OCI-LY3 (cell line): ENCODE data around the gene FRMD7.

Experiments
- H2AFZ ChIP-seq: fragments of 200-600, 300-600 bp; shearing (Covaris generic); 2 replicates; pipeline ENCODE4 v1.6.0; 2014; ENCODE audit warnings: antibody characterized with exemption, low read depth, low read length
- H3K27ac ChIP-seq: fragments of 200-600, 300-600 bp; sonication (generic); 2 replicates; pipeline ENCODE4 v1.5.1; 2014; ENCODE audit warnings: mild to moderate bottlenecking, low read length, moderate library complexity, mixed read lengths
- H3K27me3 ChIP-seq: fragments of 200-600, 300-600 bp; sonication (generic); 2 replicates; pipeline ENCODE4 v1.6.1; 2014; ENCODE audit warnings: low read depth, low read length, mixed read lengths
- H3K36me3 ChIP-seq: fragments of 200-600, 300-600 bp; sonication (generic); replicated peaks from 2 replicates; pipeline ENCODE3; 2014; ENCODE audit warnings: low read depth, low read length, mixed read lengths
- H3K4me1 ChIP-seq: fragments of 300-600, 200-600 bp; sonication (generic); 2 replicates; pipeline ENCODE4 v1.6.1; 2014; ENCODE audit warnings: low read length, mixed read lengths
- H3K4me2 ChIP-seq: fragments of 200-600, 300-600 bp; sonication (generic); 2 replicates; pipeline ENCODE4 v1.6.1; 2014; ENCODE audit warnings: low read length, mixed read lengths
- H3K4me3 ChIP-seq: fragments of 300-600, 200-600 bp; sonication (generic); 2 replicates; pipeline ENCODE4 v1.5.1; 2014; ENCODE audit warnings: antibody characterized with exemption, mild to moderate bottlenecking, low read length, moderate library complexity
- H3K79me2 ChIP-seq: fragments of 300-600, 200-600 bp; shearing (Covaris generic); 2 replicates; pipeline ENCODE4 v1.6.1; 2014; ENCODE audit warnings: mild to moderate bottlenecking, low read length, mixed read lengths
- H3K9ac ChIP-seq: fragments of 300-600, 200-600 bp; shearing (Covaris generic); 2 replicates; pipeline ENCODE4 v1.6.0; 2014; ENCODE audit warnings: mild to moderate bottlenecking, low read length, moderate library complexity
- H3K9me3 ChIP-seq: fragments of 200-600, 300-600 bp; shearing (Covaris generic); 2 replicates; pipeline ENCODE4 v1.6.1; 2014; ENCODE audit warnings: low read length, mixed read lengths; ENCODE audit not compliant: insufficient read depth
- H4K20me1 ChIP-seq: fragments of 200-600, 300-600 bp; sonication (generic); 2 replicates; pipeline ENCODE4 v1.6.1; 2016; ENCODE audit warnings: low read length, mixed read lengths; ENCODE audit not compliant: insufficient read depth
- CTCF ChIP-seq: fragments of 200-600, 300-600 bp; sonication (generic); IDR thresholded peaks from 2 replicates; pipeline ENCODE4 v1.5.1; 2014; ENCODE audit warnings: antibody characterized with exemption, low read length, low read depth
- EZH2phosphoT487 ChIP-seq: fragments of 200-600 bp; shearing (Covaris generic); IDR thresholded peaks from 2 replicates; pipeline ENCODE4 v1.6.1; 2018; ENCODE audit warnings: antibody characterized with exemption, mixed run types, low read depth

The FRMD7 gene

GRCh38 chrX:132033166-132033565 is 94.7 kb downstream of the FRMD7 start:
- peaks cover 31% of the 10 kb centered on the region for H4K20me1 ChIP-seq
- H3K27ac ChIP-seq: no peak overlapping the region; the same call in 1 of the 2 replicates
- no peaks in the 10 kb centered on the region for H3K9me3 ChIP-seq
- H3K27me3 ChIP-seq: no peaks in the 10 kb centered on the region
- H2AFZ ChIP-seq: no peak overlapping the region
- H3K36me3 ChIP-seq: no peaks in the 10 kb centered on the region
- peaks cover 86% of the 10 kb centered on the region for H3K79me2 ChIP-seq
- no peak overlapping the region for H3K9ac ChIP-seq
- peaks cover 44% of the 10 kb centered on the region for H3K4me1 ChIP-seq
- peak overlapping the region; percentile 79 for H3K4me2 ChIP-seq
- TF ChIP-seq EZH2phosphoT487 (no peak), CTCF (no peak)
- H3K4me3 ChIP-seq: peak overlapping the region; percentile 49

- H3K4me1 ChIP-seq: peaks cover 44% of the 10 kb centered on the region
- 0 out of 2 replicates have a peak overlapping the region, but pooled peaks have one; percentile 9 for H3K4me2 ChIP-seq
- H3K9me3 ChIP-seq: no peaks in the 10 kb centered on the region
- no peak overlapping the region for H2AFZ ChIP-seq
- H3K79me2 ChIP-seq: peaks cover 90% of the 10 kb centered on the region
- no peak overlapping the region for H3K9ac ChIP-seq
- H4K20me1 ChIP-seq: peaks cover 29% of the 10 kb centered on the region
- TF ChIP-seq CTCF (no peak), EZH2phosphoT487 (no peak)
- H3K27ac ChIP-seq: no peak overlapping the region
- no peak overlapping the region for H3K4me3 ChIP-seq
- H3K27me3 ChIP-seq: no peaks in the 10 kb centered on the region
- no peaks in the 10 kb centered on the region for H3K36me3 ChIP-seq
Observed at GRCh38 chrX:132031867-132032266, 96.0 kb downstream of the FRMD7 start.

GRCh38 chrX:132030264-132030663 is 97.6 kb downstream of the FRMD7 start:
- H3K4me2 ChIP-seq: no peak overlapping the region
- no peak overlapping the region for H2AFZ ChIP-seq
- H3K4me1 ChIP-seq: peaks cover 39% of the 10 kb centered on the region
- H3K79me2 ChIP-seq: peaks cover 93% of the 10 kb centered on the region
- H3K27me3 ChIP-seq: no peaks in the 10 kb centered on the region
- no peak overlapping the region for H3K27ac ChIP-seq
- H3K4me3 ChIP-seq: no peak overlapping the region
- peaks cover 23% of the 10 kb centered on the region for H4K20me1 ChIP-seq
- TF ChIP-seq CTCF: no peak
- no peak for TF ChIP-seq EZH2phosphoT487
- no peak overlapping the region for H3K9ac ChIP-seq
- H3K9me3 ChIP-seq: no peaks in the 10 kb centered on the region
- no peaks in the 10 kb centered on the region for H3K36me3 ChIP-seq
